ENCODE data around the gene BMPR2.

The BMPR2 gene

GRCh38 chr2:202344178-202344577 lies 31.9 kb upstream of the BMPR2 start:
- Histone ChIP-seq H3F3A (ENCODE audit: low read depth) (no peaks in the 10 kb centered on the region), H3K4me3 (ENCODE audit: low read length, poor library complexity, severe bottlenecking) (no peak overlapping the region), H3K27me3 (ENCODE audit: insufficient read depth, low read length, poor library complexity, severe bottlenecking) (no peaks in the 10 kb centered on the region), H3K79me2 (ENCODE audit: insufficient read depth, low read length) (no peaks in the 10 kb centered on the region), H3K4me1 (ENCODE audit: insufficient read depth, low read length, poor library complexity, severe bottlenecking) (no peaks in the 10 kb centered on the region), H3K9ac (ENCODE audit: low read depth, low read length, poor library complexity, severe bottlenecking) (no peak overlapping the region), H3K9me2 (replicated peaks; ENCODE audit: low read depth, low read length) (no peaks in the 10 kb centered on the region), H2AFZ (ENCODE audit: low read length) (no peak overlapping the region), H3K9me3 (ENCODE audit: insufficient read depth, low read depth, low read length) (no peaks in the 10 kb centered on the region), H3K36me3 (ENCODE audit: insufficient read depth, low read length) (no peaks in the 10 kb centered on the region), H3K4me2 (ENCODE audit: low read depth, low read length, poor library complexity, severe bottlenecking) (no peak overlapping the region), H4K20me1 (ENCODE audit: insufficient read depth, low read length, poor library complexity, severe bottlenecking) (no peaks in the 10 kb centered on the region)
- TF ChIP-seq EZH2phosphoT487 (IDR thresholded peaks at IDR 0.05; ENCODE audit: borderline replicate concordance) (no peak), CTCF (conservative IDR thresholded peaks at IDR 0.05; ENCODE audit: low read length) (no peak)

GRCh38 chr2:202346180-202346579 lies 29.9 kb upstream of the BMPR2 start:
- H3K9me3 ChIP-seq (ENCODE audit: insufficient read depth, low read depth, low read length): no peaks in the 10 kb centered on the region
- no peak overlapping the region for H2AFZ ChIP-seq (ENCODE audit: low read length)
- no peaks in the 10 kb centered on the region for H3K36me3 ChIP-seq (ENCODE audit: insufficient read depth, low read length)
- H3K27me3 ChIP-seq (ENCODE audit: insufficient read depth, low read length, poor library complexity, severe bottlenecking): no peaks in the 10 kb centered on the region
- no peak for TF ChIP-seq EZH2phosphoT487 (IDR thresholded peaks at IDR 0.05; ENCODE audit: borderline replicate concordance)
- TF ChIP-seq CTCF (conservative IDR thresholded peaks at IDR 0.05; ENCODE audit: low read length): no peak
- H3K4me3 ChIP-seq (ENCODE audit: low read length, poor library complexity, severe bottlenecking): no peak overlapping the region
- no peak overlapping the region for H3K4me2 ChIP-seq (ENCODE audit: low read depth, low read length, poor library complexity, severe bottlenecking)
- no peaks in the 10 kb centered on the region for H3K4me1 ChIP-seq (ENCODE audit: insufficient read depth, low read length, poor library complexity, severe bottlenecking)
- no peaks in the 10 kb centered on the region for H3K9me2 ChIP-seq (replicated peaks; ENCODE audit: low read depth, low read length)
- no peaks in the 10 kb centered on the region for H3K79me2 ChIP-seq (ENCODE audit: insufficient read depth, low read length)
- H3F3A ChIP-seq (ENCODE audit: low read depth): no peaks in the 10 kb centered on the region
- no peaks in the 10 kb centered on the region for H4K20me1 ChIP-seq (ENCODE audit: insufficient read depth, low read length, poor library complexity, severe bottlenecking)
- H3K9ac ChIP-seq (ENCODE audit: low read depth, low read length, poor library complexity, severe bottlenecking): no peak overlapping the region

GRCh38 chr2:202353430-202353829 lies 22.7 kb upstream of the BMPR2 start:
- H3K9me2 ChIP-seq (replicated peaks; ENCODE audit: low read depth, low read length): no peaks in the 10 kb centered on the region
- no peaks in the 10 kb centered on the region for H3K36me3 ChIP-seq (ENCODE audit: insufficient read depth, low read length)
- no peaks in the 10 kb centered on the region for H3K27me3 ChIP-seq (ENCODE audit: insufficient read depth, low read length, poor library complexity, severe bottlenecking)
- H2AFZ ChIP-seq (ENCODE audit: low read length): no peak overlapping the region
- H3K9ac ChIP-seq (ENCODE audit: low read depth, low read length, poor library complexity, severe bottlenecking): no peak overlapping the region
- no peaks in the 10 kb centered on the region for H3F3A ChIP-seq (ENCODE audit: low read depth)
- no peaks in the 10 kb centered on the region for H3K4me1 ChIP-seq (ENCODE audit: insufficient read depth, low read length, poor library complexity, severe bottlenecking)
- TF ChIP-seq CTCF (conservative IDR thresholded peaks at IDR 0.05; ENCODE audit: low read length) (no peak), EZH2phosphoT487 (IDR thresholded peaks at IDR 0.05; ENCODE audit: borderline replicate concordance) (no peak)
- no peak overlapping the region for H3K4me3 ChIP-seq (ENCODE audit: low read length, poor library complexity, severe bottlenecking)
- no peaks in the 10 kb centered on the region for H3K79me2 ChIP-seq (ENCODE audit: insufficient read depth, low read length)
- no peaks in the 10 kb centered on the region for H3K9me3 ChIP-seq (ENCODE audit: insufficient read depth, low read depth, low read length)
- no peaks in the 10 kb centered on the region for H4K20me1 ChIP-seq (ENCODE audit: insufficient read depth, low read length, poor library complexity, severe bottlenecking)
- H3K4me2 ChIP-seq (ENCODE audit: low read depth, low read length, poor library complexity, severe bottlenecking): no peak overlapping the region

Measured in Loucy (cell line).